Osteoblast (primary cell): ENCODE data around the gene AKR1C8. TPM values are rescaled to one million over a fixed set of nuclear protein-coding genes. Genes with fewer than 3 reads are reported as not detected.
A peak's percentile ranks its signal among the peaks of the same experiment; 100 is the strongest.
"Not testable (repeated sequence)": the region's sequence is repeated elsewhere in the genome, so short reads cannot be mapped to it uniquely, and the experiment has no call there.

ENCODE experiments used
- DNase-seq: peaks from one replicate; pipeline ENCODE4 v3.0.0; 2011; ENCODE audit warnings: low spot score, mixed read lengths; ENCODE audit not compliant: insufficient read length; ENCODE audit errors: missing footprints
- H2AFZ ChIP-seq: 2 replicates; pipeline ENCODE4 v1.6.0; 2011; ENCODE audit warnings: mild to moderate bottlenecking, low read length
- H3K27ac ChIP-seq: 2 replicates; pipeline ENCODE4 v1.5.1; 2011; ENCODE audit warnings: mild to moderate bottlenecking, low read depth, low read length, moderate library complexity
- H3K27me3 ChIP-seq: 2 replicates; pipeline ENCODE4 v1.6.0; 2012; ENCODE audit warnings: mild to moderate bottlenecking, control low read depth, inconsistent platforms, low read length, moderate library complexity; ENCODE audit not compliant: insufficient read depth
- H3K36me3 ChIP-seq: 2 replicates; pipeline ENCODE4 v1.5.1; 2011; ENCODE audit warnings: mild to moderate bottlenecking, low read length, control low read depth, moderate library complexity; ENCODE audit not compliant: insufficient read depth
- H3K4me1 ChIP-seq: 2 replicates; pipeline ENCODE4 v1.5.1; 2011; ENCODE audit warnings: mild to moderate bottlenecking, low read length, control low read depth, moderate library complexity; ENCODE audit not compliant: insufficient read depth
- H3K4me2 ChIP-seq: 2 replicates; pipeline ENCODE4 v1.6.0; 2011; ENCODE audit warnings: mild to moderate bottlenecking, low read length; ENCODE audit not compliant: insufficient read depth
- H3K4me3 ChIP-seq: fragments of 200-600 bp; sonication (generic); 3 replicates; pipeline ENCODE4 v1.5.1; 2012; ENCODE audit warnings: mild to moderate bottlenecking, low read length, inconsistent platforms; ENCODE audit not compliant: insufficient read depth
- H3K79me2 ChIP-seq: 2 replicates; pipeline ENCODE4 v1.6.0; 2012; ENCODE audit warnings: mild to moderate bottlenecking, low read length, control low read depth, inconsistent platforms; ENCODE audit not compliant: insufficient read depth
- H3K9me3 ChIP-seq: 2 replicates; pipeline ENCODE4 v1.5.1; 2011; ENCODE audit warnings: low read depth, low read length, control low read depth
- H4K20me1 ChIP-seq: 2 replicates; pipeline ENCODE4 v1.6.0; 2012; ENCODE audit warnings: mild to moderate bottlenecking, low read length, control low read depth; ENCODE audit not compliant: insufficient read depth
- CTCF ChIP-seq: IDR thresholded peaks from 2 replicates; pipeline ENCODE4 v1.5.1; 2011; ENCODE audit warnings: mild to moderate bottlenecking, low read depth, low read length, moderate library complexity; ENCODE audit errors: extremely low read depth
- total RNA-seq: library from RNA; depleted of rRNA; stranded (reverse); fragments of >200 nt; gene quantifications from 2 replicates; pipeline ENCODE4 v1.2.3, GENCODE V29; 2012

The AKR1C8 gene
- total RNA-seq, 1 donor: not detected

DNA sequence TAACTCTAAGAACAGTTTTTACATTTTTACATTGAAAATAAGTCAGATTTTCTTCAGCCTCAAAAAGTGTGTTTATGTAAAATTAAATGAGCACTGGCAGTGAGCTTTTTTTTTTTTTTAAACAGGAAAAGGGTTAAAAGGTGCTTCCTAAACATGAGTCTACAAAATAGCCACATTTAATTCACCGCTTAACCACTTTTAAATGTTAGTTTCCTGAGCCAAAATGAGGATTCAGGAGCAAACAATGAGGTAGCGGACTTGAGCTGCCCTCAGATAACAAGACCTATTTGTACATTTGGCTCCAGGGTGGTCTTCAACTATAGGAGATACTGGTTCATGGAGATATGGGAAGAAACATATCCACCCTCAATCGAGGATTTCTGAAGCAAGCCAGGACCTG lies 67.9 kb downstream of the AKR1C8 start:
- no peaks in the 10 kb centered on the region for H4K20me1 ChIP-seq
- H3K27me3 ChIP-seq: no peaks in the 10 kb centered on the region
- H3K36me3 ChIP-seq: no peaks in the 10 kb centered on the region
- no peaks in the 10 kb centered on the region for H3K79me2 ChIP-seq
- H3K4me3 ChIP-seq: no peak overlapping the region
- no peaks in the 10 kb centered on the region for H3K9me3 ChIP-seq
- no peak overlapping the region for H3K4me2 ChIP-seq
- H2AFZ ChIP-seq: no peak overlapping the region
- no peak overlapping the region for H3K27ac ChIP-seq
- TF ChIP-seq CTCF: no peak
- no peak for DNase-seq
- H3K4me1 ChIP-seq: no peaks in the 10 kb centered on the region

DNA sequence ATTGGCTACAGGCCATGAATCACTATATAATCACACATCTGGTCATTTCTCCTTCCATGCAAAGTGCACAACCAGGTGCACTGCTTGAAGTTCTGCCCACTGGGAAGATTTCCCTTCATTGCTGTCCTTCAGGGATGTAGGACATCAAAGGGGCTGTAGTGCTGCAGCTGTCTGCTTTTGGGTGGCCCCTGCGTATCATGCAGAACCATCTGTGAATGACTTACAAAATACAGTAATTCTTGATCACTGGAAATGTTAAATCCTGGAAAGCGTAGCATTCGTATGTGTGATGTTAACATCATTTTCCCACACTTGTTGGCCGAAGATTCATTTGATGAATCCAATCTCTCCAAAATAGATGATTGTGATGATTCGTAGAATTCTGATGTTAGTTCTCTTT lies 68.3 kb downstream of the AKR1C8 start:
- no peak for DNase-seq
- no peak overlapping the region for H3K4me3 ChIP-seq
- no peaks in the 10 kb centered on the region for H3K36me3 ChIP-seq
- H3K79me2 ChIP-seq: no peaks in the 10 kb centered on the region
- no peak for TF ChIP-seq CTCF
- H4K20me1 ChIP-seq: no peaks in the 10 kb centered on the region
- H3K4me2 ChIP-seq: no peak overlapping the region
- H3K9me3 ChIP-seq: no peaks in the 10 kb centered on the region
- no peak overlapping the region for H3K27ac ChIP-seq
- H3K27me3 ChIP-seq: no peaks in the 10 kb centered on the region
- no peak overlapping the region for H2AFZ ChIP-seq
- H3K4me1 ChIP-seq: no peaks in the 10 kb centered on the region

DNA sequence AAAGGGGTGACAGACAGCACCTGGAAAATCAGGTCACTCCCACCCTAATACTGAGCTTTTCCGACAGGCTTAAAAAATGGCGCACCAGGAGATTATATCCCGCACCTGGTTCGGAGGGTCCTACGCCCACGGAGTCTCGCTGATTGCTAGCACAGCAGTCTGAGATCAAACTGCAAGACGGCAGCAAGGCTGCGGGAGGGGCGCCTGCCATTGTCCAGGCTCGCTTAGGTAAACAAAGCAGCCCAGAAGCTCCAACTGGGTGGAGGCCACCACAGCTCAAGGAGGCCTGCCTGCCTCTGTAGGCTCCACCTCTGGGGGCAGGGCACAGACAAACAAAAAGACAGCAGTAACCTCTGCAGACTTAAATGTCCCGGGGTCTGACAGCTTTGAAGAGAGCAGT lies 75.1 kb downstream of the AKR1C8 start:
- not testable (repeated sequence) for H3K4me3 ChIP-seq, H4K20me1 ChIP-seq

GRCh38 chr10:5108658-5109416 lies 76.1 kb downstream of the AKR1C8 start:
- no peak for TF ChIP-seq CTCF
- H3K9me3 ChIP-seq: no peaks in the 10 kb centered on the region
- H4K20me1 ChIP-seq: no peaks in the 10 kb centered on the region
- no peaks in the 10 kb centered on the region for H3K27me3 ChIP-seq
- H3K79me2 ChIP-seq: no peaks in the 10 kb centered on the region
- no peak overlapping the region for H3K4me3 ChIP-seq
- no peaks in the 10 kb centered on the region for H3K4me1 ChIP-seq
- H3K36me3 ChIP-seq: peaks cover 5% of the 10 kb centered on the region
- H3K4me2 ChIP-seq: no peak overlapping the region
- H3K27ac ChIP-seq: no peak overlapping the region
- peak; percentile 14 for DNase-seq
- H2AFZ ChIP-seq: no peak overlapping the region

More for the DNA sequence above, 75.1 kb downstream of the AKR1C8 start:
- H3K79me2 ChIP-seq, H3K4me1 ChIP-seq, H2AFZ ChIP-seq, H3K27me3 ChIP-seq, DNase-seq, H3K36me3 ChIP-seq, H3K27ac ChIP-seq, H3K9me3 ChIP-seq, H3K4me2 ChIP-seq: not testable (repeated sequence)
